Panc1 (cell line): ENCODE results near the gene RTN4IP1. TPM values are rescaled to one million over a fixed set of nuclear protein-coding genes. Genes with fewer than 3 reads are reported as not detected.

Experiments used
- ATAC-seq: fragments of 200-7000 bp; cut with Tn5 transposase; 2 replicates; pipeline ENCODE4 v1.9.1; 2020; ENCODE audit warnings: mild to moderate bottlenecking, moderate library complexity
- BruUV-seq: library from RNA; stranded (reverse); fragments of 400-500 nt; replicated peaks from 2 replicates; lab custom pipeline; 2021; lab: Mats Ljungman, UMichigan
- CTCF ChIA-PET: fragments of 300-600 bp; sonication (Branson Sonifier 250); formaldehyde crosslinking; loops from one replicate; lab custom pipeline; 2022; ENCODE audit warnings: antibody characterized with exemption; lab: Charles Lee
- POLR2A ChIA-PET: fragments of 300-600 bp; sonication (Branson Sonifier 250); formaldehyde crosslinking; loops from one replicate; lab custom pipeline; 2022; ENCODE audit warnings: antibody characterized with exemption; lab: Charles Lee
- DNase-seq: peaks from one replicate; pipeline ENCODE4 v3.0.0-alpha.2; 2010; ENCODE audit warnings: low read depth, low spot score
- H3K27ac ChIP-seq: 2 replicates; pipeline ENCODE4 v1.5.1; 2011; ENCODE audit warnings: mild to moderate bottlenecking, low read length, inconsistent platforms
- H3K27me3 ChIP-seq: fragments of 200-500 bp; sonication (Bioruptor generic); 2 replicates; pipeline ENCODE4 v1.6.0; 2014; ENCODE audit warnings: low read length, inconsistent platforms; ENCODE audit not compliant: control insufficient read depth, insufficient read depth
- H3K36me3 ChIP-seq: fragments of 200-500 bp; sonication (Bioruptor generic); 2 replicates; pipeline ENCODE4 v1.5.1; 2014; ENCODE audit warnings: inconsistent platforms, mild to moderate bottlenecking, low read length, moderate library complexity; ENCODE audit not compliant: control insufficient read depth, insufficient read depth
- H3K4me1 ChIP-seq: 2 replicates; pipeline ENCODE4 v1.5.1; 2011; ENCODE audit warnings: inconsistent platforms, mild to moderate bottlenecking, low read length, moderate library complexity; ENCODE audit not compliant: control insufficient read depth, insufficient read depth
- H3K4me3 ChIP-seq, 2 experiments: 2 replicates each; pipeline ENCODE4 v1.5.1; 2011 to 2012; ENCODE audit warnings: low read depth in 2 of 2, low read length in 2 of 2, mild to moderate bottlenecking in 2 of 2, inconsistent platforms in 1 of 2, moderate library complexity in 1 of 2
- H3K9me3 ChIP-seq: fragments of 200-500 bp; sonication (Bioruptor generic); 2 replicates; pipeline ENCODE4 v1.5.1; 2014; ENCODE audit warnings: low read depth, mild to moderate bottlenecking, inconsistent platforms, low read length, moderate library complexity; ENCODE audit not compliant: control insufficient read depth, insufficient read depth
- POLR2AphosphoS5 ChIP-seq: IDR thresholded peaks from 2 replicates; pipeline ENCODE4 v1.6.1; 2012; ENCODE audit warnings: mild to moderate bottlenecking, low read depth, low read length, moderate library complexity
- SIN3A ChIP-seq: IDR thresholded peaks from 2 replicates; pipeline ENCODE4 v1.6.1; 2012; ENCODE audit warnings: low read depth, mild to moderate bottlenecking, low read length, moderate library complexity, borderline replicate concordance; ENCODE audit not compliant: insufficient read depth
- TCF7L2 ChIP-seq: IDR thresholded peaks from 2 replicates; pipeline ENCODE4 v1.6.1; 2011; ENCODE audit warnings: mild to moderate bottlenecking, low read depth, low read length, inconsistent platforms
- in situ Hi-C: cut with HindIII; loops from 2 replicates; pipeline ENCODE4 v1.10.0; 2016; ENCODE audit warnings: low sequenced_read_pairs, low pct_unique_long_range_greater_than_20kb
- intact Hi-C: fragments of 100-400 bp; cut with micrococcal nuclease; formaldehyde crosslinking; loops from one replicate; pipeline ENCODE4 v1.10.0; 2022; ENCODE audit not compliant: unreplicated experiment
- total RNA-seq: library from RNA; stranded (reverse); gene quantifications from one replicate; pipeline ENCODE4 v1.2.1, GENCODE V29; 2021; ENCODE audit not compliant: unreplicated experiment
- TF ChIP-seq, protein P1 (sequence below): fragments of 450-650 bp; IDR thresholded peaks from 2 replicates; pipeline ENCODE4 v1.5.1; 2017; ENCODE audit warnings: mild to moderate bottlenecking
- TF ChIP-seq, protein P2 (sequence below), 2 experiments: IDR thresholded peaks; 2 replicates each; pipeline ENCODE4 v1.6.1; 2011 to 2012; ENCODE audit warnings: low read depth in 2 of 2, control low read depth in 1 of 2, low read length in 1 of 2, mild to moderate bottlenecking in 1 of 2, moderate library complexity in 1 of 2; ENCODE audit not compliant: insufficient read depth in 1 of 2

Gene RTN4IP1
- total RNA-seq, 1 experiment from 2014 or later: 9.4 TPM

DNA sequence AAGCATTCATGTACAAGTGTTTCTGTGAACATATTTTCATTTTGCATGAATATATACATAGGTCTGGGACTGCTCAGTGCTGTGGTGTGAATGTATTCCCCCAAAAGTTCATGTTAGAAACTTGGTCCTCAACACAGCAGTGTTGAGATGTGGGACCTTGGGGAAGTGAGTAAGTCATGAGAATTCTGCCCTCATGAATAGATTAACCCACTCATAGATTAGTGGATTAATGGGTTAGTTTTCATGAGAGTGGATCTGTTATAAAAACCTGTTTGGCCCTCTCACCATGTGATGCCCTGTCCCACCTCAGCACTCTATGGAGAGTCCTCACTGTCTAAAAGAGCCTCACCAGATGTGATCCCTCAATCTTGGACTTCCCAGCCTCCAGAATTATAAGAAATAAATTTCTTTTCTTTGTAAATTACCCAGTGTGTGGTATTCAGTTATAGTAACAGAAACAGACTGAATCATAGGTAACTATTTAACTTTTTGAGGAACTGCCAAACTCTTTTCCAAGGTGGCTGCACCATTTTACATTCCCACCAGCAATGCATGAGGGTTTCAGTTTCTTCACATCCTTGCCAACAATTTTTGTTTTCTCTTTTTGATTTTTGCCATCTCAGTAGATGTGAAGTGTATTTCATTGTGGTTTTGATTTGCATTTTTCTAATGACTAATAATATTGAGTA lies 45.4 kb upstream of the RTN4IP1 start:
- H3K36me3 ChIP-seq: no peaks in the 10 kb centered on the region
- H3K4me3 ChIP-seq: no peak overlapping the region
- H3K9me3 ChIP-seq: no peaks in the 10 kb centered on the region
- DNase-seq (no peak), ATAC-seq (no peak)
- TF ChIP-seq SIN3A (no peak), TCF7L2 (no peak), POLR2AphosphoS5 (no peak)
- TF ChIP-seq, protein P1, sequence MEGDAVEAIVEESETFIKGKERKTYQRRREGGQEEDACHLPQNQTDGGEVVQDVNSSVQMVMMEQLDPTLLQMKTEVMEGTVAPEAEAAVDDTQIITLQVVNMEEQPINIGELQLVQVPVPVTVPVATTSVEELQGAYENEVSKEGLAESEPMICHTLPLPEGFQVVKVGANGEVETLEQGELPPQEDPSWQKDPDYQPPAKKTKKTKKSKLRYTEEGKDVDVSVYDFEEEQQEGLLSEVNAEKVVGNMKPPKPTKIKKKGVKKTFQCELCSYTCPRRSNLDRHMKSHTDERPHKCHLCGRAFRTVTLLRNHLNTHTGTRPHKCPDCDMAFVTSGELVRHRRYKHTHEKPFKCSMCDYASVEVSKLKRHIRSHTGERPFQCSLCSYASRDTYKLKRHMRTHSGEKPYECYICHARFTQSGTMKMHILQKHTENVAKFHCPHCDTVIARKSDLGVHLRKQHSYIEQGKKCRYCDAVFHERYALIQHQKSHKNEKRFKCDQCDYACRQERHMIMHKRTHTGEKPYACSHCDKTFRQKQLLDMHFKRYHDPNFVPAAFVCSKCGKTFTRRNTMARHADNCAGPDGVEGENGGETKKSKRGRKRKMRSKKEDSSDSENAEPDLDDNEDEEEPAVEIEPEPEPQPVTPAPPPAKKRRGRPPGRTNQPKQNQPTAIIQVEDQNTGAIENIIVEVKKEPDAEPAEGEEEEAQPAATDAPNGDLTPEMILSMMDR: no peak
- TF ChIP-seq, protein P2, sequence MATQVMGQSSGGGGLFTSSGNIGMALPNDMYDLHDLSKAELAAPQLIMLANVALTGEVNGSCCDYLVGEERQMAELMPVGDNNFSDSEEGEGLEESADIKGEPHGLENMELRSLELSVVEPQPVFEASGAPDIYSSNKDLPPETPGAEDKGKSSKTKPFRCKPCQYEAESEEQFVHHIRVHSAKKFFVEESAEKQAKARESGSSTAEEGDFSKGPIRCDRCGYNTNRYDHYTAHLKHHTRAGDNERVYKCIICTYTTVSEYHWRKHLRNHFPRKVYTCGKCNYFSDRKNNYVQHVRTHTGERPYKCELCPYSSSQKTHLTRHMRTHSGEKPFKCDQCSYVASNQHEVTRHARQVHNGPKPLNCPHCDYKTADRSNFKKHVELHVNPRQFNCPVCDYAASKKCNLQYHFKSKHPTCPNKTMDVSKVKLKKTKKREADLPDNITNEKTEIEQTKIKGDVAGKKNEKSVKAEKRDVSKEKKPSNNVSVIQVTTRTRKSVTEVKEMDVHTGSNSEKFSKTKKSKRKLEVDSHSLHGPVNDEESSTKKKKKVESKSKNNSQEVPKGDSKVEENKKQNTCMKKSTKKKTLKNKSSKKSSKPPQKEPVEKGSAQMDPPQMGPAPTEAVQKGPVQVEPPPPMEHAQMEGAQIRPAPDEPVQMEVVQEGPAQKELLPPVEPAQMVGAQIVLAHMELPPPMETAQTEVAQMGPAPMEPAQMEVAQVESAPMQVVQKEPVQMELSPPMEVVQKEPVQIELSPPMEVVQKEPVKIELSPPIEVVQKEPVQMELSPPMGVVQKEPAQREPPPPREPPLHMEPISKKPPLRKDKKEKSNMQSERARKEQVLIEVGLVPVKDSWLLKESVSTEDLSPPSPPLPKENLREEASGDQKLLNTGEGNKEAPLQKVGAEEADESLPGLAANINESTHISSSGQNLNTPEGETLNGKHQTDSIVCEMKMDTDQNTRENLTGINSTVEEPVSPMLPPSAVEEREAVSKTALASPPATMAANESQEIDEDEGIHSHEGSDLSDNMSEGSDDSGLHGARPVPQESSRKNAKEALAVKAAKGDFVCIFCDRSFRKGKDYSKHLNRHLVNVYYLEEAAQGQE (IDR thresholded peaks at IDR 0.05; ENCODE audit: insufficient read depth in 1 of 2, low read depth in 2 of 2, low read length in 1 of 2): no peak
- in situ Hi-C loops: no loop called here
- no TSS peak for BruUV-seq
- H3K27ac ChIP-seq: no peak overlapping the region
- H3K4me1 ChIP-seq: no peaks in the 10 kb centered on the region
- intact Hi-C loops: loop anchor here (10.0 kb wide), 1 partner anchor 440 kb away; the partner anchor contains the start of gene BEND3
- CTCF ChIA-PET: no interaction called here
- POLR2A ChIA-PET: no interaction called here
- H3K27me3 ChIP-seq: no peaks in the 10 kb centered on the region

DNA sequence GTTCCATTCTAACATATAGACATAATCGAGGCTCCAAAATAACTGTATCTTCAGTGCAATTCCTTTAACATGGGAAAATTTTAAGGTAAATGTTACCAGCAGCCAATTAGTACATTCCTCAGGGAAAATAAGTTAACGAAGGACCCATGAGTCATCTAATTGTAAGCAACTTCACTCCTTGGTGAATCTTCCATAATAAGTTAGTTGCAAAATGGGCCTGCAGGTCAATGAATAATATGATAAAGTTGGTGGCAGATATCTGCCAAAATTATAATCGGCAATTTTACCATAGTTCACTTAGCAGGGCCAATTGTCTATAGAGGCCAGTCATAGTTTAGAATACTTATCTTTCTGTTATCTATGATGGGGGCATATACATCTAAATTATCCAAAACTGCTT lies 42.4 kb upstream of the RTN4IP1 start:
- H3K36me3 ChIP-seq: no peaks in the 10 kb centered on the region
- no peak overlapping the region for H3K27ac ChIP-seq
- no peaks in the 10 kb centered on the region for H3K27me3 ChIP-seq
- ChIA-PET POLR2A (no interaction called here), CTCF (no interaction called here)
- intact Hi-C loops: loop anchor here (10.0 kb wide), 1 partner anchor 443 kb away; the partner anchor contains the start of gene BEND3
- H3K9me3 ChIP-seq: no peaks in the 10 kb centered on the region
- TF ChIP-seq SIN3A (no peak), POLR2AphosphoS5 (no peak), TCF7L2 (no peak)
- TF ChIP-seq, protein P1: no peak
- TF ChIP-seq, protein P2 (IDR thresholded peaks at IDR 0.05; ENCODE audit: insufficient read depth in 1 of 2, low read depth in 2 of 2, low read length in 1 of 2): no peak
- no peaks in the 10 kb centered on the region for H3K4me1 ChIP-seq
- in situ Hi-C loops: no loop called here
- no peak overlapping the region for H3K4me3 ChIP-seq
- ATAC-seq (no peak), DNase-seq (no peak)
- no TSS peak for BruUV-seq
